Stimulated activated CD8-positive, alpha-beta memory T cell treated with anti-CD3 and anti-CD28 coated beads, Interleukin-4, amount 100 ng/mL, for 4 hours (primary cell): ENCODE data around the gene PLD5.
"Not testable (repeated sequence)": the region's sequence is repeated elsewhere in the genome, so short reads cannot be mapped to it uniquely, and the experiment has no call there.

Experiments
- DNase-seq, 2 donors: peaks; one replicate each; pipeline ENCODE4 v3.0.0-alpha.2; 2020; ENCODE audit warnings: low read depth in 2 of 2, low spot score in 1 of 2

PLD5 gene

GRCh38 chr1:242178924-242179708 is 345.4 kb downstream of the PLD5 start:
- DNase-seq = no peak

GRCh38 chr1:242178436-242178835 is 346.1 kb downstream of the PLD5 start:
- DNase-seq = no peak

- no peak for DNase-seq
Observed at GRCh38 chr1:242162140-242162539, 362.4 kb downstream of the PLD5 start.

- DNase-seq = no peak
Observed at GRCh38 chr1:242147096-242147976, 377.2 kb downstream of the PLD5 start.

- no peak for DNase-seq
Observed at GRCh38 chr1:242146652-242147051, 377.8 kb downstream of the PLD5 start.

- no peak for DNase-seq
Observed at GRCh38 chr1:242140836-242141235, 383.7 kb downstream of the PLD5 start.

GRCh38 chr1:242139986-242140385 is 384.5 kb downstream of the PLD5 start:
- no peak for DNase-seq

- DNase-seq = no peak
Observed at GRCh38 chr1:242139442-242139841, 385.1 kb downstream of the PLD5 start.

GRCh38 chr1:242133796-242134195 is 390.7 kb downstream of the PLD5 start:
- DNase-seq = no peak

- no peak for DNase-seq
Observed at GRCh38 chr1:242133351-242133750, 391.1 kb downstream of the PLD5 start.

- DNase-seq = no peak
Observed at GRCh38 chr1:242132121-242132817, 392.2 kb downstream of the PLD5 start.

- DNase-seq = no peak
Observed at GRCh38 chr1:242128951-242129502, 395.5 kb downstream of the PLD5 start.

GRCh38 chr1:242120432-242120831 is 404.1 kb downstream of the PLD5 start:
- no peak for DNase-seq

GRCh38 chr1:242100921-242101320 is 423.6 kb downstream of the PLD5 start:
- no peak for DNase-seq

GRCh38 chr1:242097283-242097682 is 427.2 kb downstream of the PLD5 start:
- not testable (repeated sequence) for DNase-seq

- DNase-seq = no peak
Observed at GRCh38 chr1:242093116-242093515, 431.4 kb downstream of the PLD5 start.

GRCh38 chr1:242089911-242090310 is 434.6 kb downstream of the PLD5 start:
- no peak for DNase-seq

- DNase-seq = no peak
Observed at GRCh38 chr1:242088875-242089274, 435.6 kb downstream of the PLD5 start.

GRCh38 chr1:242086706-242087105 is 437.8 kb downstream of the PLD5 start:
- no peak for DNase-seq

GRCh38 chr1:242086093-242086492 is 438.4 kb downstream of the PLD5 start:
- no peak for DNase-seq

- no peak for DNase-seq
Observed at GRCh38 chr1:242083742-242084141, 440.8 kb downstream of the PLD5 start.
